Upper lobe of left lung (tissue), 4 donors: Measurements from ENCODE around the gene NFS1.
A peak's percentile ranks its signal among the peaks of the same experiment; 100 is the strongest.

Experiments
- CTCF ChIP-seq, 6 experiments: fragments of 450-650 bp in 4 of 6; fragments of 200-600 bp in 2 of 6; sonication (generic) in 2 of 6; IDR thresholded peaks; one replicate each; pipeline ENCODE4 v1.5.1; 2016 to 2019; ENCODE audit warnings: antibody characterized with exemption in 6 of 6
- EP300 ChIP-seq, 4 donors: sonication (generic); formaldehyde crosslinking; IDR thresholded peaks; one replicate each; pipeline ENCODE4 v1.5.1; 2017; ENCODE audit warnings: antibody characterized with exemption in 4 of 4, control low read depth in 2 of 4
- POLR2A ChIP-seq, 4 donors: fragments of 450-650 bp; IDR thresholded peaks; one replicate each; pipeline ENCODE4 v1.5.1; 2016 to 2017; ENCODE audit warnings: antibody characterized with exemption in 4 of 4, mild to moderate bottlenecking in 2 of 4
- POLR2AphosphoS5 ChIP-seq, 2 donors: sonication (generic); formaldehyde crosslinking; IDR thresholded peaks; one replicate each; pipeline ENCODE4 v1.5.1; 2017; ENCODE audit warnings: antibody characterized with exemption in 2 of 2

GRCh38 chr20:35699127-35699956 lies at the start of gene NFS1, which contains the start of gene ROMO1:
- TF ChIP-seq POLR2A (IDR thresholded peaks at IDR 0.05) (peak in 2 of 4 donors; percentile 34 to 77), POLR2AphosphoS5 (IDR thresholded peaks at IDR 0.05) (peak; percentile 69 to 84), CTCF (IDR thresholded peaks at IDR 0.05) (peak in 4 of 6 experiments; percentile 26 to 65 (median 53)), EP300 (IDR thresholded peaks at IDR 0.05) (no peak)
